Activated CD4-positive, alpha-beta memory T cell treated with anti-CD3 and anti-CD28 coated beads, Interleukin-2, amount 10 ng/mL, durations not matched to agents 7 days and 5 days (primary cell): ENCODE data around the gene DDIAS. TPM values are rescaled to one million over a fixed set of nuclear protein-coding genes. Genes with fewer than 3 reads are reported as not detected.
"Not testable (repeated sequence)": the region's sequence is repeated elsewhere in the genome, so short reads cannot be mapped to it uniquely, and the experiment has no call there.

Experiments
- CTCF ChIA-PET: fragments of 350-600 bp; sonication (Branson Sonifier 250); formaldehyde crosslinking; loops from one replicate; lab custom pipeline; 2021; ENCODE audit warnings: antibody characterized with exemption, inconsistent platforms; lab: Charles Lee
- POLR2A ChIA-PET: fragments of 350-600 bp; sonication (Branson Sonifier 250); formaldehyde crosslinking; loops from one replicate; lab custom pipeline; 2021; ENCODE audit warnings: antibody characterized with exemption; lab: Charles Lee
- DNase-seq: peaks from one replicate; pipeline ENCODE4 v3.0.0-alpha.2; 2020
- H3K27ac Mint-ChIP-seq: one replicate; pipeline ENCODE4 v1.8.0; 2021; ENCODE audit warnings: mild to moderate bottlenecking, mixed read lengths
- H3K27me3 Mint-ChIP-seq: one replicate; pipeline ENCODE4 v1.8.0; 2021; ENCODE audit warnings: mixed read lengths
- H3K36me3 Mint-ChIP-seq: one replicate; pipeline ENCODE4 v1.8.0; 2021; ENCODE audit warnings: low read depth, mixed read lengths
- H3K4me1 Mint-ChIP-seq: one replicate; pipeline ENCODE4 v1.8.0; 2021; ENCODE audit warnings: mixed read lengths
- H3K4me3 Mint-ChIP-seq: one replicate; pipeline ENCODE4 v1.8.0; 2021; ENCODE audit warnings: mild to moderate bottlenecking, mixed read lengths
- H3K9me3 Mint-ChIP-seq: one replicate; pipeline ENCODE4 v1.8.0; 2021; ENCODE audit warnings: mixed read lengths
- total RNA-seq, 2 experiments: library from RNA; stranded (reverse); gene quantifications; one replicate each; pipeline ENCODE4 v1.2.3, GENCODE V29; 2021

The DDIAS gene
- total RNA-seq, 2 experiments from 2014 or later: 10.1 to 11.0 TPM

GRCh38 chr11:82959987-82960778, 58.6 kb downstream of the DDIAS start:
- DNase-seq: peak; percentile 47
- peaks cover 38% of the 10 kb centered on the region for H3K36me3 Mint-ChIP-seq
- peaks cover 17% of the 10 kb centered on the region for H3K27me3 Mint-ChIP-seq
- H3K9me3 Mint-ChIP-seq: peaks cover 20% of the 10 kb centered on the region
- POLR2A ChIA-PET: interaction anchor here (0.8 to 3.8 kb wide), 10 partner anchors 10 to 196 kb away, joined by 3 to 21 read pairs (median 4); partner anchors contain the start of genes DDIAS, PCF11, PRCP and RAB30
- no peak overlapping the region for H3K4me3 Mint-ChIP-seq
- peaks cover 62% of the 10 kb centered on the region for H3K4me1 Mint-ChIP-seq
- CTCF ChIA-PET: interaction anchor here (0.6 to 1.6 kb wide), 3 partner anchors 11 to 229 kb away, joined by 4 to 5 read pairs (median 4); partner anchors contain the start of gene DDIAS
- peak overlapping the region; percentile 24 for H3K27ac Mint-ChIP-seq

- Mint-ChIP-seq H3K27ac (peak overlapping the region; percentile 24), H3K4me1 (peaks cover 57% of the 10 kb centered on the region), H3K36me3 (peaks cover 38% of the 10 kb centered on the region), H3K4me3 (no peak overlapping the region), H3K9me3 (peaks cover 16% of the 10 kb centered on the region), H3K27me3 (peaks cover 19% of the 10 kb centered on the region)
- CTCF ChIA-PET: interaction anchor here (0.6 to 1.6 kb wide), 4 partner anchors 11 to 229 kb away, joined by 4 to 5 read pairs (median 4); partner anchors contain the start of gene DDIAS
- POLR2A ChIA-PET: interaction anchor here (1.0 to 3.8 kb wide), 8 partner anchors 9 to 196 kb away, joined by 3 to 21 read pairs (median 5); partner anchors contain the start of genes DDIAS, PCF11 and PRCP
- no peak for DNase-seq
Observed at GRCh38 chr11:82960779-82961143, 59.2 kb downstream of the DDIAS start.

GRCh38 chr11:82962021-82962420, 60.5 kb downstream of the DDIAS start:
- Mint-ChIP-seq H3K36me3 (peaks cover 33% of the 10 kb centered on the region), H3K4me1 (peaks cover 44% of the 10 kb centered on the region), H3K27me3 (peaks cover 19% of the 10 kb centered on the region), H3K9me3 (peaks cover 18% of the 10 kb centered on the region)
- not testable (repeated sequence) for H3K4me3 Mint-ChIP-seq, DNase-seq, H3K27ac Mint-ChIP-seq
- ChIA-PET CTCF (interaction anchor here (1.1 kb wide), 1 partner anchor 95 kb away, joined by 4 read pairs; no protein-coding TSS in a partner anchor), POLR2A (interaction anchor here (2.0 to 3.8 kb wide), 2 partner anchors 101 to 195 kb away, joined by 6 to 21 read pairs; partner anchors contain the start of gene PCF11)

GRCh38 chr11:82967381-82967780, 65.8 kb downstream of the DDIAS start:
- no peak for DNase-seq
- Mint-ChIP-seq H3K27me3 (peaks cover 19% of the 10 kb centered on the region), H3K4me1 (peaks cover 18% of the 10 kb centered on the region), H3K36me3 (peaks cover 26% of the 10 kb centered on the region), H3K4me3 (no peak overlapping the region), H3K9me3 (peaks cover 14% of the 10 kb centered on the region), H3K27ac (no peak overlapping the region)
- ChIA-PET POLR2A (no interaction called here), CTCF (no interaction called here)

- Mint-ChIP-seq H3K4me1 (peaks cover 13% of the 10 kb centered on the region), H3K4me3 (no peak overlapping the region), H3K9me3 (peaks cover 6% of the 10 kb centered on the region), H3K36me3 (peaks cover 10% of the 10 kb centered on the region), H3K27ac (no peak overlapping the region), H3K27me3 (peaks cover 13% of the 10 kb centered on the region)
- CTCF ChIA-PET: no interaction called here
- POLR2A ChIA-PET: interaction anchor here (1.2 to 3.2 kb wide), 4 partner anchors 10 to 187 kb away, joined by 4 to 17 read pairs (median 10); partner anchors contain the start of genes PCF11 and RAB30
- DNase-seq: no peak
Observed at GRCh38 chr11:82969811-82970210, 68.3 kb downstream of the DDIAS start.

- H3K4me1 Mint-ChIP-seq: peaks cover 13% of the 10 kb centered on the region
- H3K36me3 Mint-ChIP-seq, H3K27ac Mint-ChIP-seq, H3K9me3 Mint-ChIP-seq, H3K4me3 Mint-ChIP-seq: not testable (repeated sequence)
- peak; percentile 27 for DNase-seq
- ChIA-PET CTCF (interaction anchor here (1.2 kb wide), 1 partner anchor 10 kb away, joined by 5 read pairs; no protein-coding TSS in a partner anchor), POLR2A (interaction anchor here (1.2 to 3.2 kb wide), 12 partner anchors 10 to 189 kb away, joined by 3 to 17 read pairs (median 6); partner anchors contain the start of genes DDIAS, PCF11, PRCP and RAB30)
- H3K27me3 Mint-ChIP-seq: peaks cover 11% of the 10 kb centered on the region
Observed at GRCh38 chr11:82970507-82971083, 69.1 kb downstream of the DDIAS start.

GRCh38 chr11:82971519-82971946, 70.0 kb downstream of the DDIAS start:
- POLR2A ChIA-PET: interaction anchor here (1.1 to 3.2 kb wide), 11 partner anchors 11 to 188 kb away, joined by 3 to 17 read pairs (median 7); partner anchors contain the start of genes DDIAS, PCF11, PRCP and RAB30
- H3K36me3 Mint-ChIP-seq, H3K9me3 Mint-ChIP-seq: not testable (repeated sequence)
- peak; percentile 70 for DNase-seq
- peak overlapping the region; percentile 73 for H3K27ac Mint-ChIP-seq
- CTCF ChIA-PET: interaction anchor here (1.0 to 1.2 kb wide), 2 partner anchors 11 to 12 kb away, joined by 4 to 5 read pairs; no protein-coding TSS in a partner anchor
- peaks cover 13% of the 10 kb centered on the region for H3K4me1 Mint-ChIP-seq
- peak overlapping the region; percentile 69 for H3K4me3 Mint-ChIP-seq
- peaks cover 11% of the 10 kb centered on the region for H3K27me3 Mint-ChIP-seq

- H3K27ac Mint-ChIP-seq: no peak overlapping the region
Observed at GRCh38 chr11:82972103-82972502, 70.6 kb downstream of the DDIAS start.

GRCh38 chr11:82974135-82974534, 72.6 kb downstream of the DDIAS start:
- no peak for DNase-seq
- Mint-ChIP-seq H3K27ac (no peak overlapping the region), H3K9me3 (peaks cover 3% of the 10 kb centered on the region), H3K4me1 (peaks cover 30% of the 10 kb centered on the region), H3K4me3 (no peak overlapping the region), H3K27me3 (peaks cover 11% of the 10 kb centered on the region), H3K36me3 (peaks cover 11% of the 10 kb centered on the region)
- CTCF ChIA-PET: interaction anchor here (0.7 kb wide), 1 partner anchor 42 kb away, joined by 3 read pairs; no protein-coding TSS in a partner anchor
- POLR2A ChIA-PET: no interaction called here

More at GRCh38 chr11:82972103-82972502, 70.6 kb downstream of the DDIAS start:
- peak overlapping the region; percentile 69 for H3K4me3 Mint-ChIP-seq
- H3K9me3 Mint-ChIP-seq: peaks cover 3% of the 10 kb centered on the region
- no peak for DNase-seq
- ChIA-PET POLR2A (interaction anchor here (1.1 to 3.2 kb wide), 10 partner anchors 11 to 188 kb away, joined by 4 to 17 read pairs (median 8); partner anchors contain the start of genes DDIAS, PCF11 and RAB30), CTCF (interaction anchor here (1.0 to 1.2 kb wide), 2 partner anchors 11 to 13 kb away, joined by 4 to 5 read pairs; no protein-coding TSS in a partner anchor)
- H3K27me3 Mint-ChIP-seq: peaks cover 11% of the 10 kb centered on the region
- H3K4me1 Mint-ChIP-seq: peaks cover 13% of the 10 kb centered on the region
- peaks cover 3% of the 10 kb centered on the region for H3K36me3 Mint-ChIP-seq

- peaks cover 34% of the 10 kb centered on the region for H3K4me1 Mint-ChIP-seq
- ChIA-PET POLR2A (no interaction called here), CTCF (interaction anchor here (0.6 to 0.7 kb wide), 2 partner anchors 11 to 43 kb away, joined by 3 read pairs; no protein-coding TSS in a partner anchor)
- peaks cover 3% of the 10 kb centered on the region for H3K9me3 Mint-ChIP-seq
- peaks cover 11% of the 10 kb centered on the region for H3K36me3 Mint-ChIP-seq
- no peak for DNase-seq
- peaks cover 11% of the 10 kb centered on the region for H3K27me3 Mint-ChIP-seq
- H3K27ac Mint-ChIP-seq: no peak overlapping the region
- no peak overlapping the region for H3K4me3 Mint-ChIP-seq
Observed at GRCh38 chr11:82974851-82975250, 73.3 kb downstream of the DDIAS start.

- peaks cover 34% of the 10 kb centered on the region for H3K4me1 Mint-ChIP-seq
- H3K27me3 Mint-ChIP-seq: peaks cover 11% of the 10 kb centered on the region
- POLR2A ChIA-PET: no interaction called here
Observed at GRCh38 chr11:82975882-82976281, 74.3 kb downstream of the DDIAS start.

GRCh38 chr11:82976786-82977185, 75.2 kb downstream of the DDIAS start:
- CTCF ChIA-PET: no interaction called here
- Mint-ChIP-seq H3K4me3 (no peak overlapping the region), H3K36me3 (peaks cover 13% of the 10 kb centered on the region), H3K27me3 (peaks cover 11% of the 10 kb centered on the region), H3K27ac (no peak overlapping the region), H3K4me1 (peaks cover 27% of the 10 kb centered on the region), H3K9me3 (no peaks in the 10 kb centered on the region)
- POLR2A ChIA-PET: no interaction called here
- no peak for DNase-seq

More at GRCh38 chr11:82975882-82976281, 74.3 kb downstream of the DDIAS start:
- Mint-ChIP-seq H3K36me3 (peaks cover 11% of the 10 kb centered on the region), H3K4me3 (no peak overlapping the region), H3K9me3 (peaks cover 3% of the 10 kb centered on the region), H3K27ac (no peak overlapping the region)
- no peak for DNase-seq
- CTCF ChIA-PET: no interaction called here
